GM21390 (cell line): Measurements from ENCODE around the gene SORCS2.

Experiments
- ATAC-seq: cut with Tn5 transposase; IDR thresholded peaks from one replicate; pipeline ENCODE4 v1.9.1; 2021; ENCODE audit not compliant: unreplicated experiment

Gene SORCS2

GRCh38 chr4:7733801-7734650, 541.7 kb downstream of the SORCS2 start:
- no peak for ATAC-seq

- ATAC-seq = no peak
These were observed 542.4 kb downstream of the SORCS2 start for GRCh38 chr4:7734651-7735260.

GRCh38 chr4:7735395-7735794, 543.1 kb downstream of the SORCS2 start:
- ATAC-seq = no peak

- no peak for ATAC-seq
These were observed 543.6 kb downstream of the SORCS2 start for GRCh38 chr4:7735961-7736360.

GRCh38 chr4:7736436-7737267, 544.3 kb downstream of the SORCS2 start:
- no peak for ATAC-seq

- ATAC-seq = no peak
These were observed 544.9 kb downstream of the SORCS2 start for GRCh38 chr4:7737268-7737645.

GRCh38 chr4:7737752-7738457, 545.6 kb downstream of the SORCS2 start:
- ATAC-seq = no peak

- no peak for ATAC-seq
These were observed 546.2 kb downstream of the SORCS2 start for GRCh38 chr4:7738458-7739076.

GRCh38 chr4:7739077-7739917, 547.0 kb downstream of the SORCS2 start:
- ATAC-seq = no peak

- no peak for ATAC-seq
These were observed 547.9 kb downstream of the SORCS2 start for GRCh38 chr4:7739918-7740865.

GRCh38 chr4:7740866-7741525, 548.7 kb downstream of the SORCS2 start:
- no peak for ATAC-seq

GRCh38 chr4:7741946-7742806, 549.8 kb downstream of the SORCS2 start:
- no peak for ATAC-seq

- ATAC-seq = no peak
These were observed 550.5 kb downstream of the SORCS2 start for GRCh38 chr4:7742807-7743280.

GRCh38 chr4:7744142-7744804, 551.9 kb downstream of the SORCS2 start:
- no peak for ATAC-seq

- no peak for ATAC-seq
These were observed 553.1 kb downstream of the SORCS2 start for GRCh38 chr4:7745301-7745885.
